Adrenal gland (tissue), 5 donors: ENCODE data around the gene MED1.
"Not testable (repeated sequence)": the region's sequence is repeated elsewhere in the genome, so short reads cannot be mapped to it uniquely, and the experiment has no call there.

Experiments used
- CTCF ChIP-seq, 6 experiments: fragments of 450-650 bp in 4 of 6; fragments of 200-600 bp in 2 of 6; sonication (generic) in 1 of 6; IDR thresholded peaks; 1 replicate in 5 of 6; 2 replicates in 1 of 6; pipeline versions ENCODE4 v1.5.1 to v1.8.0; 2016 to 2021; ENCODE audit warnings: antibody characterized with exemption in 6 of 6, mild to moderate bottlenecking in 2 of 6, moderate library complexity in 1 of 6
- POLR2A ChIP-seq, 2 donors: fragments of 450-650 bp; IDR thresholded peaks; one replicate each; pipeline ENCODE4 v1.6.1; 2017; ENCODE audit warnings: antibody characterized with exemption in 2 of 2, mild to moderate bottlenecking in 2 of 2, moderate library complexity in 1 of 2
- donor health status: DM: no; HTN: no; CAD: no.

GRCh38 chr17:39367805-39368204 is 83.3 kb downstream of the MED1 start:
- not testable (repeated sequence) for TF ChIP-seq CTCF, POLR2A (IDR thresholded peaks at IDR 0.05)
